Measurements from ENCODE around the gene EHHADH.

The EHHADH gene

DNA sequence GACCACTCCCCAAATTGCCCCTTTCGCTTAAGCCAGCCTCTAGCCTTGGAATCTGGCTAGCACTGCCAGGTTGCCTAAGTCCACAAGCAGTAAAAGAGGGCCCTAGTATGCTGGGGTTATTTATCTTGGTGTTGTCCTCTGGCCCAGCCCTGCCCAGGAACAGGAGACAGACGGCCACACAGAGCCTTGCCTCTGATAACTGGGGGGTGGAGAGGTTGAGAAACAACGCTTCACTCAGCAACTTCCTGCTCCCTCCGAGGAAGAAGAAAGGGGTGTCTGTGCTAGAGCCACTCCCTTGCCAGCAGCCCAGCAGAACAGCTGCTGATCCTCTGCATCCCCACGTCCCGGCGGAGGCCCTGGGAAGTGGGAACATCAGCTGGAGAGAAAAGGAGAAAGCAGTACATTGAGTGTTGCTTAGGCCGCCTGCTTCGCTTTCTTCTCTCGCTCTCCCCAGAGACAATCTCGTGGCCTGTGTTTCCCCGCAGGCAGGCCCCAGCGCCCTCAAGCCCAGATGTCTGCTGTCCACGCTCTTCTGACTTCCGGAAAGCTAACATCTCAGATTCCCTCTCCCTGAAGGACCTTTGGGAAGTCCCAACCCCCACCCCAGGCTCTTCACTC is 78.4 kb downstream of the EHHADH start:
- DNase-seq, result peak; percentile 65
- Histone ChIP-seq H2AFZ (ENCODE audit: low read depth, low read length) (peak overlapping the region; percentile 85), H2BK5ac (ENCODE audit: low read depth, low read length, poor library complexity, severe bottlenecking) (no peak overlapping the region), H2BK12ac (ENCODE audit: low read length in 2 of 2) (peak overlapping the region in 1 of 2 experiments; percentile 33), H3K9me3 (ENCODE audit: control insufficient read depth, low read length) (no peaks in the 10 kb centered on the region), H3K4me2 (ENCODE audit: low read length, poor library complexity, severe bottlenecking) (no peak overlapping the region), H3K14ac (ENCODE audit: low read length in 2 of 2) (no peak overlapping the region), H3K79me1 (replicated peaks; ENCODE audit: low read length, poor library complexity, severe bottlenecking) (no peaks in the 10 kb centered on the region), H2BK120ac (ENCODE audit: low read depth, low read length) (peak overlapping the region; percentile 51), H3K27ac (ENCODE audit: low read length, poor library complexity, severe bottlenecking) (no peak overlapping the region), H3K4ac (ENCODE audit: low read depth in 1 of 2, low read length in 2 of 2) (peak overlapping the region; percentile 55 to 96), H3K36me3 (ENCODE audit: control insufficient read depth in 1 of 2, insufficient read depth in 2 of 2, low read depth in 1 of 2, low read length in 2 of 2) (no peaks in the 10 kb centered on the region), H3K23ac (ENCODE audit: low read length in 2 of 2) (peak overlapping the region in 1 of 2 experiments; percentile 63), H2BK15ac (ENCODE audit: low read depth, poor library complexity, severe bottlenecking) (no peak overlapping the region), H3K4me1 (ENCODE audit: control insufficient read depth, insufficient read depth, low read depth, low read length) (peaks cover 6% of the 10 kb centered on the region), H3K9ac (ENCODE audit: low read length) (peak overlapping the region; percentile 71), H3K4me3 (ENCODE audit: insufficient read depth in 1 of 2, low read depth in 1 of 2, low read length in 2 of 2) (peak overlapping the region in 1 of 2 experiments; percentile 53), H3K27me3 (ENCODE audit: control insufficient read depth in 1 of 2, insufficient read depth in 1 of 2, low read length in 2 of 2) (peaks cover 11 to 17% of the 10 kb centered on the region in 2 experiments), H4K91ac (ENCODE audit: low read length) (peak overlapping the region; percentile 87), H2AK5ac (ENCODE audit: low read length, severe bottlenecking) (no peak overlapping the region), H3K18ac (ENCODE audit: low read depth in 1 of 2, low read length in 2 of 2) (peak overlapping the region; percentile 55 to 74), H4K8ac (ENCODE audit: low read length) (peak overlapping the region; percentile 97)
- WGBS, result 11% methylated on average over 13 of the region's 15 CpGs

DNA sequence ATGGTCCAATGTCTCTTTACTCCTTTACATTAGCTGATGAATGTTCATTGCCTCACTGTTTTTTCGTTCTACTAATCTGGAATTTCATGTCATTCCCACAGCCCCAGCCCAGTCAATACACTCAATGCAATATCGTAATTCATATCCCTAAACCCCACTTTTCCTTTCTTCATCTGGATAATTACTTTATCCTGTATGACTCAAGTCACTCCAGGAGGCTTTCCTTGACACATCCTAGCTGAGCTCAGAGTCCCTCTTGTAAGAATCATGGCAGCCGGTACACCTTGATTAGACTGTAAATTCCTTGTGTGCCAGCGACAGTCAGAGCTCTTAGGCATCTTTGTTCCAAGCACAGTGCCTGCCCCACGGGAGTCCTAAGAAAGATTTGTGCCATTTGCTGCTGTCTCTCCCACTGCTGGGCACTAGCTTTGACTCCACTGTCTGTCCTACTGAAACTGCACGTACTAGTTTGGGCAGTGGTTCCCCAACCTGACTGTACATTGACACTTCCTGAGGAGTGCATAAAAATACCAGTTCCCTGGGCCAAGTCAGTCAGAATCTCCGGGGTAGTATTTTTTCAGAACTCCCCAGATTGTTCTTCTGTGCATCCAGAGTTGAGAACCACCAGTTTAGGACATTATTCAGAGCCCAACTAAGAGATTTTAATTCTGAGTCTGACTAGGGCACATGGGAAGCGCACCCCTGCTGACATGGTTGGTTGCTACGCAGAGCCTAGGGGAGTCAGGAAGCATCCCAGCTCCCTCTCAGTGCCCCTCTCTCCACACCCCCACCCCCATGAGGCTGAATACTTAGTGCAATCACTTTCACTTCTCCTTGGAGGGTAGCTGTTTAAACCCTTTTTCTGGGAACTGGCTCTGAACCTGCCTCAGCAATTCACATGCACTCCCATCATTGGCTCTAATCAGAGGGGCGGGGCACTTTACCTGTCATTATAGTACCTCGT is 81.5 kb downstream of the EHHADH start:
- H3K4me2 ChIP-seq (ENCODE audit: low read length, poor library complexity, severe bottlenecking), result no peak overlapping the region
- H2AK5ac ChIP-seq (ENCODE audit: low read length, severe bottlenecking), result no peak overlapping the region
- H4K91ac ChIP-seq (ENCODE audit: low read length), result no peak overlapping the region
- no peak overlapping the region for H2BK5ac ChIP-seq (ENCODE audit: low read depth, low read length, poor library complexity, severe bottlenecking)
- H3K4me1 ChIP-seq (ENCODE audit: control insufficient read depth, insufficient read depth, low read depth, low read length), result peaks cover 6% of the 10 kb centered on the region
- no peak overlapping the region for H3K27ac ChIP-seq (ENCODE audit: low read length, poor library complexity, severe bottlenecking)
- H2BK120ac ChIP-seq (ENCODE audit: low read depth, low read length), result no peak overlapping the region
- no peaks in the 10 kb centered on the region for H3K79me1 ChIP-seq (replicated peaks; ENCODE audit: low read length, poor library complexity, severe bottlenecking)
- no peak overlapping the region for H3K9ac ChIP-seq (ENCODE audit: low read length)
- no peak overlapping the region for H3K4ac ChIP-seq (ENCODE audit: low read depth in 1 of 2, low read length in 2 of 2)
- H3K9me3 ChIP-seq (ENCODE audit: control insufficient read depth, low read length), result no peaks in the 10 kb centered on the region
- H2BK12ac ChIP-seq (ENCODE audit: low read length in 2 of 2), result no peak overlapping the region
- no peak overlapping the region for H4K8ac ChIP-seq (ENCODE audit: low read length)
- H2BK15ac ChIP-seq (ENCODE audit: low read depth, poor library complexity, severe bottlenecking), result no peak overlapping the region
- no peak overlapping the region for H3K18ac ChIP-seq (ENCODE audit: low read depth in 1 of 2, low read length in 2 of 2)
- no peak overlapping the region for H3K23ac ChIP-seq (ENCODE audit: low read length in 2 of 2)
- no peak overlapping the region for H2AFZ ChIP-seq (ENCODE audit: low read depth, low read length)
- H3K36me3 ChIP-seq (ENCODE audit: control insufficient read depth in 1 of 2, insufficient read depth in 2 of 2, low read depth in 1 of 2, low read length in 2 of 2), result no peaks in the 10 kb centered on the region
- no peak overlapping the region for H3K4me3 ChIP-seq (ENCODE audit: insufficient read depth in 1 of 2, low read depth in 1 of 2, low read length in 2 of 2)
- no peaks in the 10 kb centered on the region for H3K27me3 ChIP-seq (ENCODE audit: control insufficient read depth in 1 of 2, insufficient read depth in 1 of 2, low read length in 2 of 2)
- no peak overlapping the region for H3K14ac ChIP-seq (ENCODE audit: low read length in 2 of 2)
- no peak for DNase-seq
- 81% methylated on average over 11 of the region's 11 CpGs for WGBS

GRCh38 chr3:185164428-185165217 is 89.2 kb downstream of the EHHADH start:
- H3K4me3 ChIP-seq (ENCODE audit: insufficient read depth in 1 of 2, low read depth in 1 of 2, low read length in 2 of 2), result no peak overlapping the region
- peaks cover 19 to 23% of the 10 kb centered on the region in 2 experiments for H3K27me3 ChIP-seq (ENCODE audit: control insufficient read depth in 1 of 2, insufficient read depth in 1 of 2, low read length in 2 of 2)
- H3K4me1 ChIP-seq (ENCODE audit: control insufficient read depth, insufficient read depth, low read depth, low read length), result no peaks in the 10 kb centered on the region
- no peaks in the 10 kb centered on the region for H3K9me3 ChIP-seq (ENCODE audit: control insufficient read depth, low read length)
- H3K79me1 ChIP-seq (replicated peaks; ENCODE audit: low read length, poor library complexity, severe bottlenecking), result no peaks in the 10 kb centered on the region
- H4K91ac ChIP-seq (ENCODE audit: low read length), result no peak overlapping the region
- no peak overlapping the region for H2AFZ ChIP-seq (ENCODE audit: low read depth, low read length)
- H2BK120ac ChIP-seq (ENCODE audit: low read depth, low read length), result no peak overlapping the region
- H3K4me2 ChIP-seq (ENCODE audit: low read length, poor library complexity, severe bottlenecking), result no peak overlapping the region
- no peak overlapping the region for H2AK5ac ChIP-seq (ENCODE audit: low read length, severe bottlenecking)
- H3K36me3 ChIP-seq (ENCODE audit: control insufficient read depth in 1 of 2, insufficient read depth in 2 of 2, low read depth in 1 of 2, low read length in 2 of 2), result no peaks in the 10 kb centered on the region
- no peak overlapping the region for H2BK15ac ChIP-seq (ENCODE audit: low read depth, poor library complexity, severe bottlenecking)
- no peak overlapping the region for H3K27ac ChIP-seq (ENCODE audit: low read length, poor library complexity, severe bottlenecking)
- no peak overlapping the region for H2BK12ac ChIP-seq (ENCODE audit: low read length in 2 of 2)
- no peak overlapping the region for H2BK5ac ChIP-seq (ENCODE audit: low read depth, low read length, poor library complexity, severe bottlenecking)
- no peak overlapping the region for H4K8ac ChIP-seq (ENCODE audit: low read length)
- DNase-seq, result no peak
- H3K23ac ChIP-seq (ENCODE audit: low read length in 2 of 2), result no peak overlapping the region
- no peak overlapping the region for H3K9ac ChIP-seq (ENCODE audit: low read length)
- H3K14ac ChIP-seq (ENCODE audit: low read length in 2 of 2), result no peak overlapping the region
- 61% methylated on average over 6 of the region's 6 CpGs for WGBS
- H3K4ac ChIP-seq (ENCODE audit: low read depth in 1 of 2, low read length in 2 of 2), result no peak overlapping the region
- no peak overlapping the region for H3K18ac ChIP-seq (ENCODE audit: low read depth in 1 of 2, low read length in 2 of 2)

All from mesenchymal stem cell (in vitro differentiated cells and primary cell).